H7 (cell line): ENCODE data around the gene ARL6. TPM values are rescaled to one million over a fixed set of nuclear protein-coding genes. Genes with fewer than 3 reads are reported as not detected.
"Not testable (repeated sequence)": the region's sequence is repeated elsewhere in the genome, so short reads cannot be mapped to it uniquely, and the experiment has no call there.

ENCODE experiments used
- DNase-seq: peaks from one replicate; pipeline ENCODE4 v3.0.0; 2012
- H3K27me3 ChIP-seq: 2 replicates; pipeline ENCODE4 v1.6.0; 2011; ENCODE audit warnings: mild to moderate bottlenecking, low read length; ENCODE audit not compliant: control insufficient read depth, insufficient read depth
- H3K36me3 ChIP-seq: replicated peaks from 2 replicates; pipeline ENCODE4 v1.5.1; 2011; ENCODE audit warnings: low read length; ENCODE audit not compliant: control insufficient read depth, insufficient read depth
- H3K4me3 ChIP-seq: 2 replicates; pipeline ENCODE4 v1.5.1; 2011; ENCODE audit warnings: low read depth, mild to moderate bottlenecking, control low read depth, low read length, moderate library complexity; ENCODE audit not compliant: insufficient read depth
- total RNA-seq: library from RNA; depleted of rRNA; stranded (reverse); fragments of >200 nt; shearing (Covaris generic); gene quantifications from 2 replicates; pipeline ENCODE4 v1.2.3, GENCODE V29; 2014; rRNA removed

ARL6 gene
- total RNA-seq, 1 experiment from 2014 or later: 3.6 TPM

- Histone ChIP-seq H3K4me3 (no peak overlapping the region), H3K27me3 (no peaks in the 10 kb centered on the region), H3K36me3 (no peaks in the 10 kb centered on the region)
- no peak for DNase-seq
These were observed 66.1 kb downstream of the ARL6 start for GRCh38 chr3:97830638-97831037.

- Histone ChIP-seq H3K27me3 (no peaks in the 10 kb centered on the region), H3K36me3 (no peaks in the 10 kb centered on the region), H3K4me3 (no peak overlapping the region)
- no peak for DNase-seq
These were observed 66.6 kb downstream of the ARL6 start for GRCh38 chr3:97831140-97831539.

DNA sequence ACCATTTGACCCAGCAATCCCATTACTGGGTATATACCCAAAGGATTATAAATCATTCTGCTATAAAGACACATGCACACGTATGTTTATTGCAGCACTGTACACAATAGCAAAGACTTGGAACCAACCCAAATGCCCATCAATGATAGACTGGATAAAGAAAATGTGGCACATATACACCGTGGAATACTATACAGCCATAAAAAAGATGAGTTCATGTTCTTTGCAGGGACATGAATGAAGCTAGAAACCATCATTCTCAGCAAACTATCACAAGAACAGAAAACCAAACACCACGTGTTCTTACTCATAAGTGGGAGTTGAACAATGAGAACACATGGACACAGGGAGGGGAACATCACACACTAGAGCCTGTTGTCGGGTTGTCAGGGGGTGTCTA is 68.6 kb downstream of the ARL6 start:
- DNase-seq, H3K4me3 ChIP-seq, H3K36me3 ChIP-seq, H3K27me3 ChIP-seq: not testable (repeated sequence)

- no peaks in the 10 kb centered on the region for H3K27me3 ChIP-seq
- H3K36me3 ChIP-seq: no peaks in the 10 kb centered on the region
- no peak overlapping the region for H3K4me3 ChIP-seq
- DNase-seq: no peak
These were observed 71.2 kb downstream of the ARL6 start for GRCh38 chr3:97835761-97836160.

DNA sequence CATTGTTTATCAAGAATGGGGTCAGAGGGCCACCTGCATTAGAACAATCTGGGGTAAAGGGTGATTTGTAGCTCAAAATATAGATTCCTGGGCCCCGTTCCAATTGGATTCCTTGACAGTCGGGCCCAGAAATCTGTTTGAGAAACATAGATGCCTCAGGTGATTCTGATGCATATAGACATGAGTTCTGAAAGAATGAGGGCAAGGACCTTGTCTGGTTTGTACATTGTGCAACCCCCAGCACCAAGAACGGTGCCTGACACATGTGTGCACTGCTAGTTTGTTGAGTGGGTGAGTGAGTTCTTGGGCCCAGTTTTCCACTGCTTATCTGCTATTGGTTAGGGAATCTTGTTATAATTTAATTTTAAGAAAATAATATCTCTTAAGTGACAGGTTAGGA is 73.8 kb downstream of the ARL6 start:
- no peak for DNase-seq
- Histone ChIP-seq H3K27me3 (no peaks in the 10 kb centered on the region), H3K4me3 (no peak overlapping the region), H3K36me3 (no peaks in the 10 kb centered on the region)

DNA sequence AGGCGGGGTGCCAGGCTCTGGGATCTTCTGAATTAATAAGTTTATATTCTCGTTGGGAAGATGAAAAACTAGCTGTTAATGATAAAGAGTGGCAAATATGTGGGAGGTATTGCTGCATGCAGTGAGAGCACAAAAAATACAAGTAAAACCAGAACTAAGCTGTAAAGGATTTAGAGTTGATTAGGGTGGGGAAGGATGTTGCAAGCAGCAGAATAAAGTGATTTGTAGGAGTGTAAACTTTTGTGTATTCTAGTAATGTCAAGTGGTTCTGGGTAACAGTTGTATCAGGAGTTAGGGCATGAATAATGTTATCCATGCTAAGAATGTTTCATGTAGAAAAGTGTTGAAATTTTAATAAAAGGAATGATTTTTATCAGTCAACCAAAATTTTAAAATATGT is 75.4 kb downstream of the ARL6 start:
- Histone ChIP-seq H3K4me3 (no peak overlapping the region), H3K36me3 (no peaks in the 10 kb centered on the region), H3K27me3 (no peaks in the 10 kb centered on the region)
- DNase-seq: no peak

- DNase-seq: no peak
- Histone ChIP-seq H3K27me3 (no peaks in the 10 kb centered on the region), H3K36me3 (no peaks in the 10 kb centered on the region), H3K4me3 (no peak overlapping the region)
These were observed 76.7 kb downstream of the ARL6 start for GRCh38 chr3:97841304-97841703.

- no peak overlapping the region for H3K4me3 ChIP-seq
- no peaks in the 10 kb centered on the region for H3K27me3 ChIP-seq
- H3K36me3 ChIP-seq: no peaks in the 10 kb centered on the region
- DNase-seq: no peak
These were observed 77.4 kb downstream of the ARL6 start for GRCh38 chr3:97841956-97842355.

DNA sequence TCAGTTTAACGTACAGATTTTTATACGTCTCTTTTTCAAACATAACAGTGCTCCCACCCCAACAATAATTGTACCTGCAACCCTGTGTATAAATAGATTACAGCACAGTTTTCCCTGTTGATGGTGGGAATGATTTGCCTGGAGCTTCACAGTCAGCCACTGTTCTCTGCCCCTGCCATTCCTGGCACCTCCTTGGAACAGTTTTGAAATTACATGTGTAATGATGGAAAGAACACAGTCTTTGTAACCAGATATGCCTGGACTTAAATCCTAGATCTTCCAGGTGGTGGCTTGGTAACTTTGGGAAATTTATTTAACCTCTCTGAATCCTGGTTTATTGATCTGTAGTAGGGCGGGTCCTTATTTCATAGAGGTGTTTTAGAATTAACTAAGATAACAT is 84.2 kb downstream of the ARL6 start:
- no peaks in the 10 kb centered on the region for H3K36me3 ChIP-seq
- DNase-seq: no peak
- H3K4me3 ChIP-seq: no peak overlapping the region
- H3K27me3 ChIP-seq: no peaks in the 10 kb centered on the region

Other genes starting within 250 kb of the ARL6 start
- gene CRYBG3, start 57.3 kb downstream of the ARL6 start, total RNA-seq: 3.7 and 5.7 TPM in 2 replicates
- gene RIOX2, start 207.7 kb downstream of the ARL6 start, total RNA-seq: 12.8 and 14.6 TPM in 2 replicates